ENCODE measurements around the gene CCDC197.

Gene CCDC197

GRCh38 chr14:93955850-93956481 is 41.1 kb upstream of the CCDC197 start:
- H4K20me1 ChIP-seq (ENCODE audit: insufficient read depth, low read length, poor library complexity, severe bottlenecking): no peaks in the 10 kb centered on the region
- peak overlapping the region; percentile 67 for H3K4me3 ChIP-seq (ENCODE audit: low read length, poor library complexity, severe bottlenecking)
- no peaks in the 10 kb centered on the region for H3K9me2 ChIP-seq (replicated peaks; ENCODE audit: low read depth, low read length)
- peak overlapping the region; percentile 56 for H3K9ac ChIP-seq (ENCODE audit: low read depth, low read length, poor library complexity, severe bottlenecking)
- no peaks in the 10 kb centered on the region for H3K27me3 ChIP-seq (ENCODE audit: insufficient read depth, low read length, poor library complexity, severe bottlenecking)
- H3K4me2 ChIP-seq (ENCODE audit: low read depth, low read length, poor library complexity, severe bottlenecking): peak overlapping the region; percentile 70
- no peaks in the 10 kb centered on the region for H3K79me2 ChIP-seq (ENCODE audit: insufficient read depth, low read length)
- no peaks in the 10 kb centered on the region for H3K36me3 ChIP-seq (ENCODE audit: insufficient read depth, low read length)
- peaks cover 81% of the 10 kb centered on the region for H3K4me1 ChIP-seq (ENCODE audit: insufficient read depth, low read length, poor library complexity, severe bottlenecking)
- TF ChIP-seq EZH2phosphoT487 (IDR thresholded peaks at IDR 0.05; ENCODE audit: borderline replicate concordance) (no peak), CTCF (conservative IDR thresholded peaks at IDR 0.05; ENCODE audit: low read length) (no peak)
- H3K9me3 ChIP-seq (ENCODE audit: insufficient read depth, low read depth, low read length): no peaks in the 10 kb centered on the region
- H2AFZ ChIP-seq (ENCODE audit: low read length): no peak overlapping the region
- no peaks in the 10 kb centered on the region for H3F3A ChIP-seq (ENCODE audit: low read depth)

GRCh38 chr14:93956514-93957332 is 40.4 kb upstream of the CCDC197 start:
- H3K4me2 ChIP-seq (ENCODE audit: low read depth, low read length, poor library complexity, severe bottlenecking): peak overlapping the region; percentile 70
- peak overlapping the region; percentile 56 for H3K9ac ChIP-seq (ENCODE audit: low read depth, low read length, poor library complexity, severe bottlenecking)
- H3K36me3 ChIP-seq (ENCODE audit: insufficient read depth, low read length): no peaks in the 10 kb centered on the region
- H3F3A ChIP-seq (ENCODE audit: low read depth): no peaks in the 10 kb centered on the region
- no peaks in the 10 kb centered on the region for H4K20me1 ChIP-seq (ENCODE audit: insufficient read depth, low read length, poor library complexity, severe bottlenecking)
- no peaks in the 10 kb centered on the region for H3K27me3 ChIP-seq (ENCODE audit: insufficient read depth, low read length, poor library complexity, severe bottlenecking)
- H2AFZ ChIP-seq (ENCODE audit: low read length): no peak overlapping the region
- peak overlapping the region; percentile 16 for H3K4me3 ChIP-seq (ENCODE audit: low read length, poor library complexity, severe bottlenecking)
- H3K79me2 ChIP-seq (ENCODE audit: insufficient read depth, low read length): no peaks in the 10 kb centered on the region
- H3K9me2 ChIP-seq (replicated peaks; ENCODE audit: low read depth, low read length): no peaks in the 10 kb centered on the region
- no peak for TF ChIP-seq CTCF (conservative IDR thresholded peaks at IDR 0.05; ENCODE audit: low read length)
- no peak for TF ChIP-seq EZH2phosphoT487 (IDR thresholded peaks at IDR 0.05; ENCODE audit: borderline replicate concordance)
- no peaks in the 10 kb centered on the region for H3K9me3 ChIP-seq (ENCODE audit: insufficient read depth, low read depth, low read length)
- peaks cover 81% of the 10 kb centered on the region for H3K4me1 ChIP-seq (ENCODE audit: insufficient read depth, low read length, poor library complexity, severe bottlenecking)

- TF ChIP-seq EZH2phosphoT487 (IDR thresholded peaks at IDR 0.05; ENCODE audit: borderline replicate concordance) (no peak), CTCF (conservative IDR thresholded peaks at IDR 0.05; ENCODE audit: low read length) (no peak)
- Histone ChIP-seq H4K20me1 (ENCODE audit: insufficient read depth, low read length, poor library complexity, severe bottlenecking) (no peaks in the 10 kb centered on the region), H3K4me1 (ENCODE audit: insufficient read depth, low read length, poor library complexity, severe bottlenecking) (peaks cover 81% of the 10 kb centered on the region), H3K9me2 (replicated peaks; ENCODE audit: low read depth, low read length) (no peaks in the 10 kb centered on the region), H3K79me2 (ENCODE audit: insufficient read depth, low read length) (no peaks in the 10 kb centered on the region), H2AFZ (ENCODE audit: low read length) (no peak overlapping the region), H3K4me3 (ENCODE audit: low read length, poor library complexity, severe bottlenecking) (no peak overlapping the region), H3F3A (ENCODE audit: low read depth) (no peaks in the 10 kb centered on the region), H3K36me3 (ENCODE audit: insufficient read depth, low read length) (no peaks in the 10 kb centered on the region), H3K9me3 (ENCODE audit: insufficient read depth, low read depth, low read length) (no peaks in the 10 kb centered on the region), H3K27me3 (ENCODE audit: insufficient read depth, low read length, poor library complexity, severe bottlenecking) (no peaks in the 10 kb centered on the region), H3K4me2 (ENCODE audit: low read depth, low read length, poor library complexity, severe bottlenecking) (peak overlapping the region; percentile 70), H3K9ac (ENCODE audit: low read depth, low read length, poor library complexity, severe bottlenecking) (no peak overlapping the region)
Observed at GRCh38 chr14:93957333-93957710, 39.8 kb upstream of the CCDC197 start.

All from Loucy (cell line).